Measurements from ENCODE around the gene ZNF630. TPM values are rescaled to one million over a fixed set of nuclear protein-coding genes. Genes with fewer than 3 reads are reported as not detected.
"Not testable (repeated sequence)": the region's sequence is repeated elsewhere in the genome, so short reads cannot be mapped to it uniquely, and the experiment has no call there.

ZNF630 gene
- total RNA-seq, 1 donor from 2014 or later: 2.0 TPM

DNA sequence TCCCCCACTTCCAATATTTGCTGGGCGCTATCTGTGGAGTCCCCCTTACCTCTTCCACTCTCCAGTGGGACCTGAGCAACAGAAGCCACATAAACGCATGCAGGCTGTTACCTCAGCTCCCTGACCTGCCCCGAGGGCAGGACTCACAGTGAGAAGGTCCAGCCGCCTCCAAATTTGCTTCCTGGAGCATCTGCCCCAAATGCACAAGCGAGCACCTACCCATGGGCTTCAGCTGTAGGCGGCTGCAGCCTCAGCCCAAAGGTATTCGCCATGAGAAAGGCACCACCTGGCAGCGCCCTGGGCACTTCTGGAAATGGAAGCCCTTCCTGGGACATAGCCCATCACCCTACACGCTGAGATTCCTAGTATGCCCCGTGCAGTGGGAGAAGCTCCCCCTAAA is 41.2 kb downstream of the ZNF630 start:
- no peak for DNase-seq (ENCODE audit: extremely low read depth, low read depth, low spot score)

DNA sequence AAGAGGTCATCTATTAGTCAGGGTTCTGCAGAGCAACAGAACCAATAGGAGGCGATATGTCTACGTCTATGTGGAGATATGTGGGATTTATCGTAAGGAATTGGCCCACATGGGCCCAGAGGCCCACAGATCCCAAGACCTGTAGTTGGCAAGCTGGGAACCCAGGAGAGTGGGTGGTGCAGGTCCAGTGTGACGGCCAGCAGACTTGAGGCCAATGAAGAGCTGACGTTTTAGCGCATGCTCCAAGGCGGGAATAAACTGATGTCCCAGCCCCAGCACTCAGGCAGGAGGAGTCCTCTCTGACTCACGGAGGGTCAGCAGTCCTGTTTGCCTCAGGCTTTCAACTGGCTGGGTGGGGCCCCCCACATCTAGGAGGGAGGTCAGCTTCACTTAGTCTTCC is 43.3 kb downstream of the ZNF630 start:
- no peak for DNase-seq (ENCODE audit: extremely low read depth, low read depth, low spot score)

DNA sequence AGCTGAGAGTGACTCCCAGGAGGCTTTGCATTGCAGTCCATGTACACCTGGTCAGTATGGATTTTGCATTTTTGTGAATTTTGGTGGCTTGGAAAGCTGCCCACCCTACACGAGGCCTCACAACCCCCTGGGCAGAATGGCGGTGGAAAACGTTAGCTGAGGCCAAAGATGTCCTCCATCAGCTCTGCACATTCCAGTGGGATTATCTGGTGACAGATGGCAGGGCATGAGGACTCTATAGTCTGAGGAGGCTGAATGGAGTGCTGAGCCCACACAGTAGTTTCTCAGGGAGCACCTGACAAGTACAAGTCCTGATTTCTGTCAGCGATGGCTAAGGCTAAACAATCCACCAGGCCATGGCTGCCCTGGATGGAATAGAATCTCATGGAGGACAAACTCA is 43.9 kb downstream of the ZNF630 start:
- DNase-seq (ENCODE audit: extremely low read depth, low read depth, low spot score): not testable (repeated sequence)

DNA sequence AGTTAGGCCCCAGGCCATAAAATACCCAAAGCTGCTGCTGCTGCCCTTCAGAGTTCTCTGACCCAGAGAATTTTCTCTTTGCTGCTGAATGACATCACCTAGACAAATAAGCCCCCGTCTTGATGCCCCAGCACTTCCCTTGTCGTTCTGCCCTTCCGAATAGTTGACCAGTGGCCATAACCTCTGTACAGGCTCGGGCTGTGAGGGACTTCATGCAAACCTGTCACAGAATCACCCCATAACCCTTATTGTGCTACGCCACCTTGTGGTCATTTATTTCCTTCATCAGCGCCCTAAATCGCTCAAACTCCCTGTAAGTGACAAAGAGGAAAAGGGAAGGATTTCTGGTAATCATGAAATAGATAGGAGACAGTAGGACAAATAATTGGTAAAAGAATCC is 45.9 kb downstream of the ZNF630 start:
- DNase-seq (ENCODE audit: extremely low read depth, low read depth, low spot score): no peak

DNA sequence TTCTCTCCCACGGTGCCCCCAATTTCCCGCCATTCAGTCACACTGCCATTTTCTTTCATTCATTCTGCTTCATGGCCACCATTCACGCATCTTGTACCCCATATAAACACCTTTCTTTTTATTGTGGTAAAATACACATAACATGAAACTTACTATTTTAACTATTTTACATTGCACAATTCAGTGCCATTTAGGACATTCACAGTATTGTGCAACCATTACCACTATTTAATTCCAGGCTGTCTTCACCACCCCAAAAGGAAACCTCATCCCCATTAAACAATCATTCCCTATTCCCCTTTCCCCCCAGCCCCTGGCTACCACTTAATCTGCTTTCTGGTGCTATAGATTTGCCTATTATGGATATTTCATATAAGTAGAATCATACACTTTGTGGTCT is 48.7 kb downstream of the ZNF630 start:
- no peak for DNase-seq (ENCODE audit: extremely low read depth, low read depth, low spot score)

DNA sequence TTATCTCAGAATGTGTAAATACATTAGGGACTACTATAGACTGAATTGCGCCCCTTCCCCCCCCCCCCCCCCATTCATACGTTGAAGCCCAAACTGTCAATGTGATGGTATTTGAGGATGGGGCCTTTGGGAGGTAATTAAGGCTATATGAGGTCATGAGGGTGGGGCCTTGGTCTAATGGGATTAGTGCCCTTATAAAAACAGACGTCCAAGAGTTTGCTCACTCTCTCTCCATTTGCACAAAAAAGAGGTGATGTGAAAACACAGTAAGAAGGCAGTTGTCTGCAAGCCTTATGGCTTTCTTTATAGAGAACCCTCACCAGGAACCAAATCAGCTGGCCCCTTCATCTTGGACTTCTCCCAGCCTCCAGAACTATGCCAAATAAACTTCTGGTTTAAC is 49.3 kb downstream of the ZNF630 start:
- no peak for DNase-seq (ENCODE audit: extremely low read depth, low read depth, low spot score)

DNA sequence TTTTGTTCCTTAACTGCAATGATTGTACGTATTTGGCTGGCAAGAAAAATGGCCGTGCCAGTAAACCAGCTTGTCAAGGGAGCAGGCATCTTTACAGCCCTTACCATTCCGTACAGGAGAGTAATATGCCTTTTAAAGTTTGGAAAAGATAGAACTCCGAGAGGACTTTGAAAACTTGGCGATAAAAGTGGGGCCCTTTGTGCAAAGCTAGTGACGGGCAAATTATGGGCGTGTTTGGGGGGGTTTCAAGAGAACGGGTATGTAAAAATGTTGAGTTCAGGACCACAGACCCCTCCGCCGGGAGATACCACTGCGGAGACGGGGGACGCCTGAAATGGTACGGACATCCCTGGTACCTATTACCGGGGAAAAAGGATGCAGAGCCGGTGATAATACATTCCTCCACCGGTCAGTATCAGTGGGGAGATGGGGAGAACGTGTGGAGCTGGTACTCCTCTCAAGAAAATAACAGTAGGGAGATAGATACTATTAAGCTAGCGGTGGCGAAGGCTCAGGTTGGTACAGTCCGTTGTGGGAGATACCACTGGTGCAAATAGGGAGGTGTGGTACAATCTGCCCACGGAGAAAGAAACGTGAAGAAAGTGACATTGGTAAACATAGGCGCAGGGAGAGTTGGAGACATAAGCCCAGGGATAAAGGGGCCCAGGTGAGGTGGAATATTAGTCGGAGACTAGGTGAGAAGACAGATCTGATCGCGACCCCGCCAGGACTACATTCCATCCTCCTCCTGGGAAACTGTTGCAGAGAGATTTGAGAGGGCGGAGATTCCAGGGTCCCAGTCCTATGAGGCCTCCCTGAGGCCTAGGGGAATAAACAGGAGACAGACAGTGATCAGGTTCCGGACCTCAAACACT is 50.2 kb downstream of the ZNF630 start:
- DNase-seq (ENCODE audit: extremely low read depth, low read depth, low spot score): peak; percentile 70

DNA sequence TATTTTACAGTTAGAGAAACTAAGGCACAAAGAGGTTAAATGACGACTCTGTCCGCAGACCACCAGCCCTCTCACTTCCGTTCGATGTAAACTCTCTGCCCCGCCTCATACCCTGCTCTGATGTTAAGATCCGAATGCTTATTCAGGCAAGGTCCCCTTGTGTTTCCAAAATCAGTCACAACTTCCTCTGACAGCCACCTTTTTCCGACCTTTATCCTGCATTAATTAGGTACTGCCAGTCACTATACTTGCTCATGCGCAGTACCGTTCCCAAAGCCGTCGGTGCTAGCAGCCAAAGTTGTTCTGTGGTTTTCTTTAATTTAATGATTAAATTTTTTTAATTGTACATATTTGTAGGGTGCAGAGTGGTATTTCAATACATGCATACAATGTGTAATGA is 51.0 kb downstream of the ZNF630 start:
- not testable (repeated sequence) for DNase-seq (ENCODE audit: extremely low read depth, low read depth, low spot score)

DNA sequence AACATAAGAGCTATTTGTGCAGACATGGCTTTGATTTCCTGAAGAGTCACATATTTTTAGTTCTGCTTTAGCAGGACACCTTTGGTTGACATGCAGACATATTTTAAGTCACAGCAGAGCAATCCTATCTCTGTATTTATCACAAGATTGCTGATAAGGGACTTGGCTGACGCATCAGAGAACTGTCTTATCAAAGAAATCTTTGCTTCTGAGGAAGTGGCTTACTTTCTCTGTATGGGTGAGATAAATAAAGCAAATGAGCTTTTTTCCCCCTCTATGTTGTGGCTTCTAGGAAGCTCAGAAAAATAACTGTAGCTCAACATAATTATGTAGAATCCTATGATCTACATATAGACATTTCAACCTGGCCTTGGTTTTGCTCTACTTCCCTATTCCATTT is 51.5 kb downstream of the ZNF630 start:
- not testable (repeated sequence) for DNase-seq (ENCODE audit: extremely low read depth, low read depth, low spot score)

DNA sequence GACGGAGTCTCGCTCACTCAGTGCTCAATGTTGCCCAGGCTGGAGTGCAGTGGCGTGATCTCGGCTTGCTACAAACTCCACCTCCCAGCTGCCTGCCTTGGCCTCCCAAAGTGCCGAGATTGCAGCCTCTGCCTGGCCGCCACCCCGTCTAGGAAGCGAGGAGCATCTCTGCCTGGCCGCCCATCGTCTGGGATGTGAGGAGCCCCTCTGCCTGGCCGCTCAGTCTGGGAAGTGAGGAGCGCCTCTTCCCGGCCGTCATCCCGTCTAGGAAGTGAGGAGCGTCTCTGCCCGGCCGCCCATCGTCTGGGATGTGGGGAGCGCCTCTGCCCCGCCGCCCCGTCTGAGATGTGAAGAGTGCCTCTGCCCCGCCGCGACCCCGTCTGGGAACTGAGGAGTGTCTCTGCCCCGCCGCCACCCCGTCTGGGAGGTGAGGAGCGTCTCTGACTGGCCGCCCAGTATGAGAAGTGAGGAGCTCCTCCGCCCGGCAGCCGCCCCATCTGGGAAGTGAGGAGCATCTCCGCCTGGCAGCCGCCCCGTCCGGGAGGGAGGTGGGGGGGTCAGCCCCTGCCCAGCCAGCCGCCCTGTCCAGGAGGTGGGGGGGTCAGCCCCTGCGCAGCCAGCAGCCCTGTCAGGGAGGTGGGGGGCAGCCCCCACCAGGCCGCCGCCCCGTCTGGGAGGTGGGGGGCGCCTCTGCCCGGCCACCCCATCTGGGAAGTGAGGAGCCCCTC is 54.7 kb downstream of the ZNF630 start:
- DNase-seq (ENCODE audit: extremely low read depth, low read depth, low spot score): not testable (repeated sequence)

DNA sequence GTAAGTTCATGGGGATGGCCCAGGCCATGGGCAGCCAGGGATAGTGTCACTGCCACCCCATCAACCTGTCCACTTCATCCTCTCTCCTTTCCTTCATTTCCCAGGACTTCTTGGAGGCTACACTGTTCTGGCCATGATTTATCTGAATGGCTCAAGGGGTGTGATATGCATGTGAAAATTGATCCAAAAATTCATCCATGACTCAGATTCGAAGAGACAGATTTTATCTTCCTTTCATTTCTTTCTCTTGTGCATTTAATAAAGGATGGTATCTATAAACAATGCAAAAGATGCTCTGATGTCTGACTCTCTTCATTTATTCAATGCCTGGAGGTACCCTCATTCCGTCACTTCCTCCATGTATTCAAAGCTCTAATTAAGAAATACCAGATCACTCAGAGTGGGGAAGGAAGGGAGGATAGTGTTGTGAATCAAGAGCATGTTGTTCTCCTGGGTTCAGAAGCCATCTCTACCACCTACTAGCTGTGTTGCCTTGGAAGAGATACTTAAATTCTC is 61.9 kb downstream of the ZNF630 start:
- not testable (repeated sequence) for DNase-seq (ENCODE audit: extremely low read depth, low read depth, low spot score)

Other genes starting within 250 kb of the ZNF630 start
- 3.3 and 4.4 TPM in 2 replicates for gene ZNF81, start 234.7 kb downstream of the ZNF630 start, total RNA-seq
- gene ZNF182, start 67.7 kb downstream of the ZNF630 start, total RNA-seq: 2.2 and 3.4 TPM in 2 replicates
- gene SPACA5, start 64.7 kb downstream of the ZNF630 start, total RNA-seq: not detected in 2 replicates
- gene SPACA5B, start 59.0 kb upstream of the ZNF630 start, total RNA-seq: not detected in 2 replicates
- gene SSX5, start 125.2 kb upstream of the ZNF630 start, total RNA-seq: not detected in 2 replicates
- not detected in 2 replicates for gene SSX1, start 183.8 kb upstream of the ZNF630 start, total RNA-seq